SK-N-SH treated with all-trans-retinoic acid at 6 μM for 48 hours (cell line): ENCODE results near the gene PHC1.

Experiments
- ATAC-seq: fragments of 200-7000 bp; cut with Tn5 transposase; 3 replicates; pipeline ENCODE4 v1.9.1; 2020; ENCODE audit warnings: mild to moderate bottlenecking, moderate library complexity
- ARNTL ChIP-seq: fragments of 450-650 bp; formaldehyde crosslinking; IDR thresholded peaks from 2 replicates; pipeline ENCODE4 v1.5.0; 2020; ENCODE audit warnings: low read depth, mild to moderate bottlenecking, moderate library complexity, borderline replicate concordance
- BACH2 ChIP-seq: fragments of 250-450 bp; sonication (Bioruptor Pico); IDR thresholded peaks from 2 replicates; pipeline ENCODE4 v1.9.0; 2021; ENCODE audit warnings: mild to moderate bottlenecking, borderline replicate concordance
- CSDC2 ChIP-seq: fragments of 250-450 bp; sonication (Bioruptor Pico); IDR thresholded peaks from 2 replicates; pipeline ENCODE4 v1.5.0; 2020; ENCODE audit warnings: mild to moderate bottlenecking, moderate library complexity
- ESRRG ChIP-seq: fragments of 250-450 bp; sonication (Bioruptor Pico); IDR thresholded peaks from 2 replicates; pipeline ENCODE4 v1.6.1; 2021; ENCODE audit warnings: mild to moderate bottlenecking
- GLIS3 ChIP-seq: fragments of 250-450 bp; sonication (Bioruptor Pico); IDR thresholded peaks from 2 replicates; pipeline ENCODE4 v1.5.0; 2020; ENCODE audit warnings: mild to moderate bottlenecking, moderate library complexity
- ISL1 ChIP-seq: fragments of 250-450 bp; sonication (Bioruptor Pico); IDR thresholded peaks from 2 replicates; pipeline ENCODE4 v2.1.2; 2022; ENCODE audit warnings: mild to moderate bottlenecking, moderate library complexity
- OSR1 ChIP-seq: fragments of 250-450 bp; sonication (Bioruptor Pico); IDR thresholded peaks from 2 replicates; pipeline ENCODE4 v1.8.0; 2022; ENCODE audit warnings: moderate library complexity, mild to moderate bottlenecking, inconsistent platforms
- POU6F1 ChIP-seq: fragments of 250-450 bp; sonication (Bioruptor Pico); IDR thresholded peaks from 2 replicates; pipeline ENCODE4 v1.8.0; 2021; ENCODE audit warnings: low read depth, mild to moderate bottlenecking, moderate library complexity, borderline replicate concordance
- PPARA ChIP-seq: fragments of 250-450 bp; sonication (Bioruptor Pico); IDR thresholded peaks from 2 replicates; pipeline ENCODE4 v1.5.0; 2020; ENCODE audit warnings: mild to moderate bottlenecking, borderline replicate concordance
- RARB ChIP-seq: fragments of 250-450 bp; sonication (Bioruptor Pico); IDR thresholded peaks from 2 replicates; pipeline ENCODE4 v1.8.0; 2021; ENCODE audit warnings: mild to moderate bottlenecking, moderate library complexity
- SNAI2 ChIP-seq: fragments of 250-450 bp; sonication (Bioruptor Pico); IDR thresholded peaks from 2 replicates; pipeline ENCODE4 v1.5.0; 2020; ENCODE audit warnings: mild to moderate bottlenecking, moderate library complexity
- TCF4 ChIP-seq: fragments of 250-450 bp; sonication (Bioruptor Pico); IDR thresholded peaks from 2 replicates; pipeline ENCODE4 v1.8.0; 2021; ENCODE audit warnings: mild to moderate bottlenecking, moderate library complexity, borderline replicate concordance
- TOX ChIP-seq: fragments of 250-450 bp; sonication (Bioruptor Pico); IDR thresholded peaks from 2 replicates; pipeline ENCODE4 v1.8.0; 2021; ENCODE audit warnings: mild to moderate bottlenecking, moderate library complexity, borderline replicate concordance
- ZC3H10 ChIP-seq: fragments of 250-450 bp; sonication (Bioruptor Pico); IDR thresholded peaks from 2 replicates; pipeline ENCODE4 v1.5.1; 2021; ENCODE audit warnings: mild to moderate bottlenecking, moderate library complexity
- ZFP3 ChIP-seq: fragments of 250-450 bp; sonication (Bioruptor Pico); IDR thresholded peaks from 2 replicates; pipeline ENCODE4 v1.5.0; 2020; ENCODE audit warnings: mild to moderate bottlenecking, moderate library complexity
- ZFP30 ChIP-seq: fragments of 450-650 bp; formaldehyde crosslinking; IDR thresholded peaks from 2 replicates; pipeline ENCODE4 v1.5.0; 2022; ENCODE audit warnings: mild to moderate bottlenecking, moderate library complexity
- ZNF565 ChIP-seq: fragments of 450-650 bp; formaldehyde crosslinking; conservative IDR thresholded peaks from 2 replicates; pipeline ENCODE4 v1.5.0; 2020; ENCODE audit warnings: low read depth, mild to moderate bottlenecking, moderate library complexity
- ZNF70 ChIP-seq: fragments of 450-650 bp; formaldehyde crosslinking; IDR thresholded peaks from 2 replicates; pipeline ENCODE4 v1.5.0; 2020; ENCODE audit warnings: mild to moderate bottlenecking, moderate library complexity
- ZNF8 ChIP-seq: fragments of 450-650 bp; formaldehyde crosslinking; IDR thresholded peaks from 2 replicates; pipeline ENCODE4 v1.5.0; 2020; ENCODE audit warnings: mild to moderate bottlenecking, moderate library complexity
- TF ChIP-seq, protein P1 (sequence below): fragments of 250-450 bp; sonication (Bioruptor Pico); IDR thresholded peaks from 2 replicates; pipeline ENCODE4 v1.5.0; 2020; ENCODE audit warnings: mild to moderate bottlenecking, moderate library complexity
- TF ChIP-seq, protein P2 (sequence below): fragments of 250-450 bp; sonication (Bioruptor Pico); IDR thresholded peaks from 2 replicates; pipeline ENCODE4 v1.8.0; 2020; ENCODE audit warnings: mild to moderate bottlenecking, moderate library complexity, borderline replicate concordance
- TF ChIP-seq, protein P3 (sequence below): fragments of 250-450 bp; sonication (Bioruptor Pico); IDR thresholded peaks from 2 replicates; pipeline ENCODE4 v1.5.1; 2021; ENCODE audit warnings: mild to moderate bottlenecking, moderate library complexity

The PHC1 gene

GRCh38 chr12:8887285-8887715 is 27.0 kb upstream of the PHC1 start:
- no peak for ATAC-seq
- TF ChIP-seq ZFP3 (CRISPR knock-in tag) (no peak), ISL1 (CRISPR knock-in tag) (no peak), ZNF8 (no peak), SNAI2 (no peak), BACH2 (no peak), CSDC2 (CRISPR knock-in tag) (no peak), POU6F1 (CRISPR knock-in tag) (no peak), RARB (no peak), ESRRG (CRISPR knock-in tag) (no peak), ZNF565 (CRISPR knock-in tag) (no peak), ZC3H10 (CRISPR knock-in tag) (no peak), ZFP30 (CRISPR knock-in tag) (no peak), OSR1 (CRISPR knock-in tag) (no peak), GLIS3 (CRISPR knock-in tag) (no peak), TCF4 (CRISPR knock-in tag) (no peak), ARNTL (CRISPR knock-in tag) (no peak), PPARA (CRISPR knock-in tag) (no peak)
- TF ChIP-seq, protein P1, sequence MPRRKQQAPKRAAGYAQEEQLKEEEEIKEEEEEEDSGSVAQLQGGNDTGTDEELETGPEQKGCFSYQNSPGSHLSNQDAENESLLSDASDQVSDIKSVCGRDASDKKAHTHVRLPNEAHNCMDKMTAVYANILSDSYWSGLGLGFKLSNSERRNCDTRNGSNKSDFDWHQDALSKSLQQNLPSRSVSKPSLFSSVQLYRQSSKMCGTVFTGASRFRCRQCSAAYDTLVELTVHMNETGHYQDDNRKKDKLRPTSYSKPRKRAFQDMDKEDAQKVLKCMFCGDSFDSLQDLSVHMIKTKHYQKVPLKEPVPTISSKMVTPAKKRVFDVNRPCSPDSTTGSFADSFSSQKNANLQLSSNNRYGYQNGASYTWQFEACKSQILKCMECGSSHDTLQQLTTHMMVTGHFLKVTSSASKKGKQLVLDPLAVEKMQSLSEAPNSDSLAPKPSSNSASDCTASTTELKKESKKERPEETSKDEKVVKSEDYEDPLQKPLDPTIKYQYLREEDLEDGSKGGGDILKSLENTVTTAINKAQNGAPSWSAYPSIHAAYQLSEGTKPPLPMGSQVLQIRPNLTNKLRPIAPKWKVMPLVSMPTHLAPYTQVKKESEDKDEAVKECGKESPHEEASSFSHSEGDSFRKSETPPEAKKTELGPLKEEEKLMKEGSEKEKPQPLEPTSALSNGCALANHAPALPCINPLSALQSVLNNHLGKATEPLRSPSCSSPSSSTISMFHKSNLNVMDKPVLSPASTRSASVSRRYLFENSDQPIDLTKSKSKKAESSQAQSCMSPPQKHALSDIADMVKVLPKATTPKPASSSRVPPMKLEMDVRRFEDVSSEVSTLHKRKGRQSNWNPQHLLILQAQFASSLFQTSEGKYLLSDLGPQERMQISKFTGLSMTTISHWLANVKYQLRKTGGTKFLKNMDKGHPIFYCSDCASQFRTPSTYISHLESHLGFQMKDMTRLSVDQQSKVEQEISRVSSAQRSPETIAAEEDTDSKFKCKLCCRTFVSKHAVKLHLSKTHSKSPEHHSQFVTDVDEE = no peak
- TF ChIP-seq, protein P2, sequence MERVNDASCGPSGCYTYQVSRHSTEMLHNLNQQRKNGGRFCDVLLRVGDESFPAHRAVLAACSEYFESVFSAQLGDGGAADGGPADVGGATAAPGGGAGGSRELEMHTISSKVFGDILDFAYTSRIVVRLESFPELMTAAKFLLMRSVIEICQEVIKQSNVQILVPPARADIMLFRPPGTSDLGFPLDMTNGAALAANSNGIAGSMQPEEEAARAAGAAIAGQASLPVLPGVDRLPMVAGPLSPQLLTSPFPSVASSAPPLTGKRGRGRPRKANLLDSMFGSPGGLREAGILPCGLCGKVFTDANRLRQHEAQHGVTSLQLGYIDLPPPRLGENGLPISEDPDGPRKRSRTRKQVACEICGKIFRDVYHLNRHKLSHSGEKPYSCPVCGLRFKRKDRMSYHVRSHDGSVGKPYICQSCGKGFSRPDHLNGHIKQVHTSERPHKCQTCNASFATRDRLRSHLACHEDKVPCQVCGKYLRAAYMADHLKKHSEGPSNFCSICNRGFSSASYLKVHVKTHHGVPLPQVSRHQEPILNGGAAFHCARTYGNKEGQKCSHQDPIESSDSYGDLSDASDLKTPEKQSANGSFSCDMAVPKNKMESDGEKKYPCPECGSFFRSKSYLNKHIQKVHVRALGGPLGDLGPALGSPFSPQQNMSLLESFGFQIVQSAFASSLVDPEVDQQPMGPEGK (CRISPR knock-in tag) = no peak

- TF ChIP-seq TOX (CRISPR knock-in tag) = no peak
- peak; percentile 93 for ATAC-seq
Measured at GRCh38 chr12:8890313-8891085, 23.8 kb upstream of the PHC1 start.

DNA sequence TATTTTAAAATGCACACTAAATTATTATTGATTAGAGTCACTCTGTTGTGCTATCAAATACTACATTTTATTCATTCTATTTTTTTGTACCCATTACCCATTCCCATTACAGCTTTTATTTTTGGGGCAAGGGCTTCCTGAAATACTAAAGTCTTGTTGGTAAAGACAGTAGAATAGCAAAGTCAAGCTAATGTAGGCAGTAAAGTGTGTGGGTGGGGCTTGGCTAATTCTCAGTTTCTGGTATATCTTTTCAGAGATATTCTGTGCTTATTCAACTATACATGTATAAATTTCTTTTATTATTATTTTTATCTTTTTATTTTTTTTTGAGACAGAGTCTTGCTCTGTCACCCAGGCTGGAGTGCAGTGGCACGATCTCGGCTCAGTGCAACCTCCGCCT is 22.3 kb upstream of the PHC1 start:
- ATAC-seq = no peak
- TF ChIP-seq, protein P2 (CRISPR knock-in tag) = no peak
- TF ChIP-seq BACH2 = no peak
- TF ChIP-seq, protein P3, sequence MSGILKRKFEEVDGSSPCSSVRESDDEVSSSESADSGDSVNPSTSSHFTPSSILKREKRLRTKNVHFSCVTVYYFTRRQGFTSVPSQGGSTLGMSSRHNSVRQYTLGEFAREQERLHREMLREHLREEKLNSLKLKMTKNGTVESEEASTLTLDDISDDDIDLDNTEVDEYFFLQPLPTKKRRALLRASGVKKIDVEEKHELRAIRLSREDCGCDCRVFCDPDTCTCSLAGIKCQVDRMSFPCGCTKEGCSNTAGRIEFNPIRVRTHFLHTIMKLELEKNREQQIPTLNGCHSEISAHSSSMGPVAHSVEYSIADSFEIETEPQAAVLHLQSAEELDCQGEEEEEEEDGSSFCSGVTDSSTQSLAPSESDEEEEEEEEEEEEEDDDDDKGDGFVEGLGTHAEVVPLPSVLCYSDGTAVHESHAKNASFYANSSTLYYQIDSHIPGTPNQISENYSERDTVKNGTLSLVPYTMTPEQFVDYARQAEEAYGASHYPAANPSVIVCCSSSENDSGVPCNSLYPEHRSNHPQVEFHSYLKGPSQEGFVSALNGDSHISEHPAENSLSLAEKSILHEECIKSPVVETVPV (CRISPR knock-in tag) = no peak
- TF ChIP-seq POU6F1 (CRISPR knock-in tag) = no peak
- no peak for TF ChIP-seq CSDC2 (CRISPR knock-in tag)
- TF ChIP-seq ZNF70 = no peak
- TF ChIP-seq OSR1 (CRISPR knock-in tag) = no peak
- no peak for TF ChIP-seq SNAI2
- TF ChIP-seq ZFP30 (CRISPR knock-in tag) = no peak
- no peak for TF ChIP-seq RARB
- TF ChIP-seq TOX (CRISPR knock-in tag) = no peak
